Stimulated activated naive CD8-positive, alpha-beta T cell treated with anti-CD3 and anti-CD28 coated beads, Interleukin-15, Interleukin-2, amounts not matched to agents 100 ng/mL and 50 ng/mL, for 24 hours (primary cell): ENCODE measurements around the gene PAM16.

Experiments
- H3K27ac Mint-ChIP-seq: one replicate; pipeline ENCODE4 v1.8.0; 2021; ENCODE audit warnings: mild to moderate bottlenecking, mixed read lengths
- H3K27me3 Mint-ChIP-seq: one replicate; pipeline ENCODE4 v1.8.0; 2021; ENCODE audit warnings: mixed read lengths
- H3K36me3 Mint-ChIP-seq: one replicate; pipeline ENCODE4 v1.8.0; 2021; ENCODE audit warnings: low read depth, mixed read lengths
- H3K4me1 Mint-ChIP-seq: one replicate; pipeline ENCODE4 v1.8.0; 2021; ENCODE audit warnings: low read depth, mixed read lengths
- H3K4me3 Mint-ChIP-seq: one replicate; pipeline ENCODE4 v1.8.0; 2021; ENCODE audit warnings: mild to moderate bottlenecking, mixed read lengths
- H3K9me3 Mint-ChIP-seq: one replicate; pipeline ENCODE4 v1.8.0; 2021; ENCODE audit warnings: mixed read lengths

Gene PAM16

DNA sequence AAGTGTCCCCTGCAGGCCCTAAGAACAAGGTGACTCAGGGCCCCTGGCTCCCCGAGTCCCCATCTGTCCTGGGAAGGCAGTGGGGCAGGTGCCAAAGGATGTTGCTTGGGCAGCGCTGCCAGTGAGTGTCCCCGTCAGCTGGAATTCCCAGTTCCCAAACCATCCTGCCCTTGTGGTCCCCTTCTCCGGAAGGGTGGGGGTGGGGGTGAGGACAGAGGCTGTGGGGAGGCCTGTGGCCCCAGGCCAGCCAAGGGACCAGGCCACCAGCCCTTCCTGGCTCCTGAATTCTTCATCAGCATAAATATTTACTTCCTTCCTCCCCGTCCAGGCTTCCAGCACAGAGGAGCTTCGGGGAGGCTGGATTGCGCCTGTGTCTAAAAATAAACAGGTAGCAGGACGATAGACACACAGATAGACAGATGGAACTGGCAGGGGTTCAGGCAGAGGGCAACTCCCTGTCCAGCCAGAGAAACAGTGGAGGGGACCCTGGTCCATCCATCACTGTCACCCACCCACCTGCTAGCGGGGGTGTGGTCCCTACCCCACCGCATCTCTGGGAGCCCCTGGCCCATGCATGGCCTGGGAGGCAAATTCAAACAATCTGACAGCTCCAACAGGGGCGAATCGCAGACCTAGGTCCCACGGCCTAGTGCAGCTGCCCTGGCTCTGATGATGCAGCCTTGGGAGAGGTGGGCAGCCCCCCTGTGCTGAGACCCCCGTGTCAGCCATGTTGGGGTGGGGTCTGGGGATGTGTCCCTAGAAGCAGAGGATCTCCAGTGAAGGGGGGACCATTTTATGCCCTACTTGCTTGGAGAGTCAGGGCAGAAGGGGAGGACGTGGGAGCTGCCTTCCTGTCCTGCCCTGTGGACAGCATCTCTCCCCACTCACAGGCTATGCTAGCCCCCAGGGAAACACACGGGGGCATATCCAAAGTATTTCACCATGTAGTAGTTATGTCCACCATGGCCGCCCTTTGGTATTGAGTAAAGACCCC, 22.0 kb downstream of the PAM16 start:
- H3K27ac Mint-ChIP-seq = no peak overlapping the region
- no peaks in the 10 kb centered on the region for H3K27me3 Mint-ChIP-seq
- H3K9me3 Mint-ChIP-seq = no peaks in the 10 kb centered on the region

DNA sequence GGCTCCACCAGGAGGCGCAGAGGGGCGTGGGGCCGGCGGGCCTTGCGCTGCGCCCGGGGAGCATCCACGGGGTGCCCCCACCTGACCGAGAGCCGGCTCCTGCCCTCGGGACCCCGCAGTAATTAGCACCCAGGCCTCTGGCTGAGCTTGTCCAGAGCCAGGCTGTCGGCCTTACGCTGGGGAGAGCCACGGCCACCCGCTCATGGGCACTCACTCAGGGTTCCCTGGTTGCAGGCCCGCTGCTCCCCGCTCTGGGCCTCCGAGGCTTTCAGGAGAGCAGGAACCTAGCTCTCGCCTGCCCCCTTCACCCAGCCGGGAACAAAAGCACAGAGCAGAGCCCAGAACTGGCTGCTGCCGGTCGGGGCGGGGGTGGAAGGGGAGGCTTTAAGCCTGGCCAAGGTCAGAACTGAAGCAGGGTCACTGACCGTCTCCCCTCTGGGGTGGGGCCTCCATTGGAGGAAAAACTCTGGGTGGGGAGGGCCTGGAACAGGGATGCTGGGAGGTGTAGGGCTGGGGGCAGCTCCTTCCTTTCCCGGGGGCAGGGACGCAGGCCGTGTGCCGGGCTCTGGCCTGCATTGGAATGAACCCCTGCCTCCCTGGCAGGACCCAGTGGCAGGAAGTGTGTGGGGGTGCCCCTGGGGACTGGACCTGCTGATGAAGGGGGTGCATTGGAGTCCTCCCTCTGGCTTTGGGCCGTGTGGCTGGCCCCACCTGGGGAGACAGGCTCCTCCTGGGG, 22.9 kb downstream of the PAM16 start:
- H3K27me3 Mint-ChIP-seq = no peaks in the 10 kb centered on the region
- H3K9me3 Mint-ChIP-seq = no peaks in the 10 kb centered on the region
- no peak overlapping the region for H3K27ac Mint-ChIP-seq
- no peaks in the 10 kb centered on the region for H3K4me1 Mint-ChIP-seq
- H3K36me3 Mint-ChIP-seq = no peaks in the 10 kb centered on the region
- H3K4me3 Mint-ChIP-seq = no peak overlapping the region

More for the DNA sequence above, 22.0 kb downstream of the PAM16 start:
- no peaks in the 10 kb centered on the region for H3K4me1 Mint-ChIP-seq
- H3K4me3 Mint-ChIP-seq = no peak overlapping the region
- H3K36me3 Mint-ChIP-seq = no peaks in the 10 kb centered on the region

DNA sequence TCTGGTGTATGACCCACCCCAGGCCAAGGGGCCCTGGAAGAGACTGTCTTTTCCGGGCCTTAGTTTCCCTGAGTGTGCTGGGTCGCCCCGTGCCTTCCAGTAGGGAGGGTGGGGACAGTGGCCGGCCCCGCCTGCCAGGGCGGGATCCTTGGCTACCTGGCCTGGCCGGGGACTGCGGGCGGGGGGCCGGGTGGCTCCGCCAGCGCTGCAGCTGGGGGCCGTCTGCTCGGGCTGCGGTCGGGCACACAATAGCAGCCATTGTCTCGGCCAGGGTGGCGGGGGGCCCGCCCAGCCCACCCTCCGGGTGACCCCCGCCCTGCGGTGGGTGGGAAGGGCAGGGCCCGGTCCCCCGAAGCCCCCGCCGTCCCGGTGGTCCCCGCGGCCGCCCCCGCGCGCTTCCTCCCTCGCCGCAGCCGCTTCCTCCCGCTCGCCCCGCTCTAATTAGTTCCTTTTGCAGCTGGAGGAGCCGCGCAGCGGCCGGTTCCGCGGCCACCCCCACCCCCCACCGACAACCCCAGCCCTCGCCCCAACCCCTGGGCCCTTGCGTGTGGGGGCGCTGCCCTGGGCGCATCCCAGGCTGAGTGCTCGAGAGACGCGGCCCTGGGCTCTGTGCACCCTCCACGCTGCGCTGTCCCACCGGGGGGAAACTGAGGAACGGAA, 23.6 kb downstream of the PAM16 start:
- H3K4me3 Mint-ChIP-seq = no peak overlapping the region
- H3K9me3 Mint-ChIP-seq = no peaks in the 10 kb centered on the region
- H3K27ac Mint-ChIP-seq = no peak overlapping the region
- no peaks in the 10 kb centered on the region for H3K27me3 Mint-ChIP-seq
- no peaks in the 10 kb centered on the region for H3K4me1 Mint-ChIP-seq
- H3K36me3 Mint-ChIP-seq = no peaks in the 10 kb centered on the region

DNA sequence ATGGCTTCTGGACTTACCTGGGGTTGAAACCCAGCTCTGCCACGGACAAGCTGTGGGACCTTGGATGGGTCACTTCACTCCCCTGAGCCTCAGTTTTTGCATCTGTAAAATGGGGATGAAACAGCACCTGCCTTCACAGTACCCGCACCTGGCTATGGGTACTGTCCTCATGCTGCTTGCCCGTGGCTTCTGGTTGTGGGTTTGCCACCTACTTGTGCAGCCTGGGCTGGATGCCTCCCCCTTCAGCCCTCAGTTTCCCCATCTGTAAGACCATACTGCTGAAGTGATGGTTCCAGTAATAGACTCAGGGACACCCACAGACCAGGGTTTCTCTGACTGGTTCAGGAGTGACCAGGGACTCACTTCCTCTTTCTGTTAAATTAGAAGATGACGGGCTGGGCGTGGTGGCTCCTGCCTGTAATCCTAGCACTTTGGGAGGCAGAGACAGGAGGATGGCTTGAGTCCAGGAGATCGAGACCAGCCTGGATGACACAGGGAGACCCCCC, 25.8 kb downstream of the PAM16 start:
- H3K4me3 Mint-ChIP-seq = no peak overlapping the region
- H3K9me3 Mint-ChIP-seq = no peaks in the 10 kb centered on the region
- no peaks in the 10 kb centered on the region for H3K36me3 Mint-ChIP-seq
- no peaks in the 10 kb centered on the region for H3K27me3 Mint-ChIP-seq
- no peaks in the 10 kb centered on the region for H3K4me1 Mint-ChIP-seq
- H3K27ac Mint-ChIP-seq = no peak overlapping the region

DNA sequence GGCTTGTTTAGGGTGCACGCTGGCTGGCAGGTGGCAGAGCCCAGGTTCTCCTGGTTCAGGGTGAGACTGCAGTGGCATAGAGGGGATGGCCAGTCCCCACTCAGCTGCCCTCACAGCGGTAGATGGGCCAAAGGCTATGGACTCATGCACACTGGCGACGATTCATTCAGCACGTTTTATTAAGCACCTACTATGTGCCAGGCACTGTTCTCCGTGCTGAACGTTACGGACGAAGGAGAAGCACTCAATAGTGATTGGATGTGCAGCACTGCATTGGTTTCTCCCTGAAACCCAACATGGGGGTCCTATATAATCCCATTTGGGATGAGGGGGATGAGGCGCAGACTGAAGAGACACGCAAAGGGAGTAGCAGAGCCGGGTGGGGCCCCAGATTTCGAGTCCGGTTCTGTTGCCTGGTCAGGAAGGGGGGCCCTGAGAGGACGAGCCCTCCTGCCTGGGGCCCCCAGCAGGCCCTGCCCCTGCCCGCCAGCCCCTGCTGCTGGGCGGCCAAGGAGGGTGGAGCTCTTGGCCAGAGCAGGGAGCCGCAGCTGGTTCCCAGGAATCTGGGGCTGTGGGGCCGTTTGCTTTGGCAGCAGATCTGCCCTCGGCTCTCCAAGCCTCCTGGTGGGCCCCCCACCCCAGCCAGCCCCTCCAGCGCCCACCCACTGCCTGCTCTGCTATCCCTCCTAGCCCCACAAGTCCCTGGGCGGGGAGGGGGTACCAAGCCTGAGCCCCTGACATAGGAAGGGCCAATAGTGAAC, 26.4 kb downstream of the PAM16 start:
- H3K9me3 Mint-ChIP-seq = no peaks in the 10 kb centered on the region
- H3K4me3 Mint-ChIP-seq = no peak overlapping the region
- H3K36me3 Mint-ChIP-seq = no peaks in the 10 kb centered on the region
- no peaks in the 10 kb centered on the region for H3K27me3 Mint-ChIP-seq
- H3K4me1 Mint-ChIP-seq = no peaks in the 10 kb centered on the region
- no peak overlapping the region for H3K27ac Mint-ChIP-seq

DNA sequence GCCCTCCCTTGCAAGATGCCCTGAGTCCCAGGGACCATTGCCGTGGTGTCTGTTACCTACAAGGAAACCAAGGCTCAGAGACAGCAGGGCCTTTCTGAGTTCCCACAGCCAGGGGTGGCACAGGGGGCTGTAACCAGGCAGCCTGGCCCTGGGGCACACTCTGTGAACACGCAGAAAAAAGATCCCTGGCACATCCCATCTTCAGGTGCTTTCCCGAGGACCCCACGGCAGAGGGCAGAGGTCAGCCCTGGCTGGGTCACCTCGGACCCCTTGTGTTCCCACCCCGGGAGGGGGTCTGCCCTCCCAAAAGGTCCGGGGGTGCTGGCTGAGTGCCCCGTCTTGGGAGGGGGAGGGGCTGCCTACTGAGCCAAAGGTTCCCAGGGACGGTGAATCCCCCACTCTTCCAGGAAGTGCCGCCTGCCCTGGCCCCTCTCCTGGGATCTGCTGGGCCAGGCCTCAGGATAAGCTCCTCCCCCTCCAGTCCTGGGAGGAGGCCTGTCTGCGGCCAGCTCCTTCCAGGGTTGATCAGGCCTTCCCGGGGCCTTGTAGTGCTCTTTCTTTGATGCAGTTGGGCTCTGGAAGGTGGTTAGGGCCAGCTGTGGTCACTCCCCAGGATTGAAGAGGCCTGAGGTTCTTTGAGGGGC, 27.2 kb downstream of the PAM16 start:
- H3K36me3 Mint-ChIP-seq = no peaks in the 10 kb centered on the region

DNA sequence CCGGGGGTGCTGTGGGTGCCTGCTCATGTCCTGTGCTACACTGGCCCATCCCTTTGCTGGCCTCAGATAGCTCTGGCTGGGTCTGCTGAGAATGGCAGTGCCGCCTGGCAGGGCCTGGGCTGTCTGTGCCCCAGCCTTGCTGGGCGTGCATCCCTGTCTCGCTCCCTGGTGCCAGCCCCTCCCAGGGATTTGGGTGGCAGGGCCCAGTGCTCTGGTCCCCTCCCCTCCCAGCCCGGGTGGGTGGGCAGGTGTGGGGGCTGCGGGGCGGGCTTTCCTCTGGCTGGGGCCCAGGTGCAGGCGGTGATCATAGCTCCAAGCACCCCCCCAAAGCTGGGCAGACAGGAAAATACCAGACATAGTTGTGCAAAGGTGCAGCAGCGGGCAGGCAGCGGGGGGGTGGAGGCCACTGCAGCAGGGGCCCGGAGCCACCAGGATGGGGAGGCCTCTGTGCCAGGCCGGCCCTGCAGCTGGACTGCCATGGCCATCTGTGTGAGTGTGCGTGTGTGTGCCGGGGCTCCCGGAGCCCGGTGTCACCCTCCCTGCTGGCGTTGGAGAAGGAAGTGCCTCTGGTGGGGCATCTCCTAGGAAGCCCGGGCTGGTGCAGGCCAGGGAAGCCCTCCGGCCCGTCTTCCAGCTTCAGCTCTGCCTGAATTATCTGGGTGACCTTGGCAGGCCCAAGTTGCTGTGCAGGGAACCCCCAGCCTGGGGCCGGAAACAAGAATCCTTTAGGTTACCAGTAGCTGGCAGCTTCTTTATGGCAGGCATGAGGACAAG, 27.9 kb downstream of the PAM16 start:
- Mint-ChIP-seq H3K27ac (no peak overlapping the region), H3K4me3 (no peak overlapping the region), H3K4me1 (peaks cover 6% of the 10 kb centered on the region), H3K9me3 (no peaks in the 10 kb centered on the region), H3K27me3 (no peaks in the 10 kb centered on the region), H3K36me3 (no peaks in the 10 kb centered on the region)

More for the DNA sequence above, 27.2 kb downstream of the PAM16 start:
- H3K4me3 Mint-ChIP-seq = no peak overlapping the region
- no peaks in the 10 kb centered on the region for H3K27me3 Mint-ChIP-seq
- H3K4me1 Mint-ChIP-seq = peaks cover 6% of the 10 kb centered on the region
- H3K27ac Mint-ChIP-seq = no peak overlapping the region
- H3K9me3 Mint-ChIP-seq = no peaks in the 10 kb centered on the region

DNA sequence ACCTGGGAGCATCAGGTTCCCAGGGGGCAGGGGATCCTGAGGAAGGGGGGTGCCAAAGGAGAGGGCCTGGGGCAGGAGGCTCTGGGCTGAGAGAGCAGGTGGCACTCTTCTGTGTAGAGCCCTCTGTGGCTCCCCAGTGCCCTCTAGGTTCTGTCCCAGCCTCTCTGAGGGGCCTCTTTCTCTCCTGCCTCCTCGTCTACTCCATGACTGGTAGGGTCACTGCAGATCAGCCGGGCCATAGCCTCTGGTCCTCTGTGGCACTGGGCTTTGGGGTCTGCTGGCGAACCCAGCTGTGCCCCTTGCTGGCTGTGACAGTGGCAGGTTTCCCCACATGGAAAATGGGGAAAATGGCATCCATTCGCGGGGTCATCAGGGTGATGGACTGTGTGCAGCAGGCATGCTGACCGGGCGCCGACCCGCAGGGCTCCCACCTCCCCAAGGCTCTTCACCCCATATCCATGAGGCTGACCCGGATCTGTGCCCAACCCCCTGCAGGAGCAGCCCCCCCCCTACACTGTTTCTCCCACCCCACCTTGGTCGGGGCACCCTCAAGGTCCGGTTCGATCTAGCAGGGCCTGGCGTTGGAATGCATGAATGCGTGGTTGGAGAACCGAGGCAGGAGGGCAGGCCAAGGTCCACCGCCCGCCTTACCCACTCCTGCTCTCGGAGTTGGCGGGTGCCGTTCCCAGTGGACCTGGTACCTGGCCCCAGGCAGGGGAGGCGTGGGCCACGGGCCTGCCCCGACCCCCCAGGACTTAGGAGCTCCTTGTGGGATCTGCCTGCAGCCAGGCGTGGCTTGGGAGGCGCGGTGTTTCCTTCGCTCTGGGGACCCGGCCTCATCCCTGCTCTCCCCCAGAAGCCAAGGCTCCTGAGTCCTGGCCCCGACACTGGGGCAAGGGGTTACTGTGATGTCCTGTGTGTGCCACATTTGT, 28.7 kb downstream of the PAM16 start:
- peaks cover 3% of the 10 kb centered on the region for H3K27me3 Mint-ChIP-seq
- H3K9me3 Mint-ChIP-seq = no peaks in the 10 kb centered on the region
- no peaks in the 10 kb centered on the region for H3K36me3 Mint-ChIP-seq
- H3K4me1 Mint-ChIP-seq = peaks cover 6% of the 10 kb centered on the region
- H3K4me3 Mint-ChIP-seq = no peak overlapping the region
- H3K27ac Mint-ChIP-seq = no peak overlapping the region

DNA sequence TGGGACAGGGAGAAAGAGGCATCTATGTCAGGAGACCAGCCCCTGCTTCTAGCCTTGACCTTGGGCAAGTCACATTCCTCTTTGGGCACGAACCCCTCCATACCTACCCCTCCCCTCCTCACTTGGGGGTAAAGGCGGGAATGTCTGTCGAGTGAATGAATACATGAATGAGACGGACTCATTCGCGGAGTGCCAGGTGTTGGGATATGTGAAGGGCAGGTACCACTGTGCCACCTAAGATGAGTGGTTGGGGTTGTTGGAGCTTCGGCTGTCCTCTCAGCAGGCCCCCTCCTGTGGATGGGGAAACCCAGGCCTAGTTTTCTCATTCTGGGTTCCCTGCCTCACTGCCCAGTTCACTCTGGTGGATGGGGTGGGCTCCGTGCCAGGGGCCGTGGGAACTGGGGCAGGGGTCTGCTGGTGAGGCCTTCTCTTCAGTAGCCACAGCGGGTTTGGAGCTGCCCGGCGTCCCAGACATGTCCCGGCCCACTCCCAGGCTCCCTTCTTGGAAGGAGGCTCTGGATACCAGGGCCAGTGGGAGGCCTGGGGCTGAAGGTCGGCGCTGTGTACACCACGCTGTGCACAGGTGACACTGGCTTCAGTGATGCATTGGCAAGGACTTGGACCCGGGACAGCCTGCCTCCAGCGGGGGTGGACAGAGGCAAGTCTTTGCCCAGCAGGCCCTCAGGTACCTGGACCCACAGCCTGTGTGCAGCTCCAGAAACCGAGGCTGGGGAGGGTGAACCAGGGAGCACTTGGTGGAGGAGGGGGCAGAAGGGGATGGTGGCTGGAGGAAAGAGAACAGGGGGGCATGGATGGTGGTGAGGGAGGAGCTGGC, 29.6 kb downstream of the PAM16 start:
- H3K4me3 Mint-ChIP-seq = no peak overlapping the region
- peaks cover 3% of the 10 kb centered on the region for H3K27me3 Mint-ChIP-seq
- no peaks in the 10 kb centered on the region for H3K36me3 Mint-ChIP-seq
- H3K27ac Mint-ChIP-seq = no peak overlapping the region
- H3K9me3 Mint-ChIP-seq = no peaks in the 10 kb centered on the region
- peaks cover 6% of the 10 kb centered on the region for H3K4me1 Mint-ChIP-seq

DNA sequence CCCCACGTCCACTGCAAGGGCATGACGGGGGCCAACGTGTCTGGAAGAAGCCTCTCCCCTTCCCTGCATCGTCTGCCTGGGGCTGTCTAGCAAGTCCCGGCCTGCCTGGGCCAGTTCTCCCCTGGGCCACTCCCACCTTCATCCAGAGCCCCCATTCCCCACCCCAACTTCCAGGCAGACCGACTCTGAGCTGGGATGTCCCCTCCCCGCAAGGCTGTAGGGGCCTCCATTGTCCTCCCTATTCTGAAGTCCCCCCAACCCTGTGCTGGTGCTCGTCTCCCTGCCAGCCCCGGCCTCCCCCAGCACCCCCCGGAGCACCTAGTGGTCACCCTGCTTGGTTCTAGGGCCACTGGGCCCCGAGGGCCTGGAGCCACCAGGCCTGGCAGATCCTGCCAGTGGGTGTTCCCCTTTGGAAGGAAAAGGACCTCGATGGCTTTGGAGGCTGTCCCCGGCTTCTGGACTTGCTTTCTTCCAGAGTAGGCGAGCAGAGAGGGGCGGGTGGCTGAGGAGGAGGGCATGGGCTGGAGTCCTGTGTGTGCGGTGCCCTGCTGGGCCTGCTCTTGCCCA, 30.5 kb downstream of the PAM16 start:
- Mint-ChIP-seq H3K4me1 (peaks cover 6% of the 10 kb centered on the region), H3K36me3 (no peaks in the 10 kb centered on the region), H3K4me3 (no peak overlapping the region), H3K27me3 (peaks cover 3% of the 10 kb centered on the region), H3K9me3 (no peaks in the 10 kb centered on the region), H3K27ac (no peak overlapping the region)

DNA sequence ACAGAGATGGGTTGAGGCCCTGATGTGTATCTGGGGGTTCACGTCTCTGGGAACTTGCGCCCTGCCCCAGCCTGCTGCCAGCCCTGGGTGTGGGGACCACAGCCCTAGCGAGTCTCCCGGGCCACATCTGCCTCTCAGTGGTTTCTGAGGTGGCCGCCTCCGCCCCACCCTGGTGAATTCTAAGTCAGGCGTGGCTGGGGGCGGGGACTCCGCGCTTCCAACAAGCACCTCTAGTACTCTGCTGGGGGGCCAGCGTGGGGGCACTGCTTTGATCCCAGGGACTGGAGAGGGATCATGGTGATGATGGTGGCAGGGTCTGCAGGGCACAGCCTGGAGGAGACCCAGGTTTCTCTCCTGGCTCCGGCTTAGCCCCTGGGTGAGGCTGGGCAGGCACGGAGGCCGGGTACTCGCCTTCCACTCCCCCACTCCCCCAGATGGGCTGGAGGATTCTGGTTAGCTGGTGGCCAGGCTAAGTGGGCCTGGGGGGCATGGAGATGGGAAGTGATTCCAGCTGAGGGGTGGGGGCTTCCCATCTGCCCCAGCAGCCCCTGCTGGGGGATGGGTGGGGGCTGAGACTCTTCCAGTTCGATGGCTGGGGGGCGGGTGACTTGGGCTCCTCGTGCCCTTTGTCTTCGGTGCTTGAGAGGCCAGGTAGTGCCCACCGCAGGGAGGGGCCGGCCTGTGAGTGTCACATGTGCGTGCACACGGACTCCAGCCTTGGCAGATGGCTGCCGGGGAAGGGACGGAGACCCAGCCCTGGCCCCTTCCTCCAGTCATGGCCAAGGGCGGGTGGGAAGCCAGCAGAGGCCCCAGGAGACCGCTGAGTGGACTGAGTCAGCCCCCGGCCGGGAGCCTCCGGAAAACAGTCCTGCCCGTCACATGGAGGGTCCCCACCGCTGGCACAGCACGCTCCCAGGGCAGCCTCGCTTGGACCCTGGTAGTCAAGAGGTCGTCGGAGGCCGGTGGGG, 31.4 kb downstream of the PAM16 start:
- no peak overlapping the region for H3K27ac Mint-ChIP-seq
- H3K27me3 Mint-ChIP-seq = peaks cover 6% of the 10 kb centered on the region
- H3K9me3 Mint-ChIP-seq = no peaks in the 10 kb centered on the region
- peaks cover 9% of the 10 kb centered on the region for H3K4me1 Mint-ChIP-seq
- no peaks in the 10 kb centered on the region for H3K36me3 Mint-ChIP-seq
- no peak overlapping the region for H3K4me3 Mint-ChIP-seq
